GM12873 (cell line): Measurements from ENCODE around the gene LYVE1.

Experiments used
- TF ChIP-seq, protein P1 (sequence below): IDR thresholded peaks from 2 replicates; pipeline ENCODE4 v1.5.1; 2012; ENCODE audit warnings: low read depth, mild to moderate bottlenecking, moderate library complexity, low read length, control low read depth; ENCODE audit not compliant: insufficient read depth; ENCODE audit errors: missing control alignments

Gene LYVE1, protein sequence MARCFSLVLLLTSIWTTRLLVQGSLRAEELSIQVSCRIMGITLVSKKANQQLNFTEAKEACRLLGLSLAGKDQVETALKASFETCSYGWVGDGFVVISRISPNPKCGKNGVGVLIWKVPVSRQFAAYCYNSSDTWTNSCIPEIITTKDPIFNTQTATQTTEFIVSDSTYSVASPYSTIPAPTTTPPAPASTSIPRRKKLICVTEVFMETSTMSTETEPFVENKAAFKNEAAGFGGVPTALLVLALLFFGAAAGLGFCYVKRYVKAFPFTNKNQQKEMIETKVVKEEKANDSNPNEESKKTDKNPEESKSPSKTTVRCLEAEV

GRCh38 chr11:10568486-10568941 is at the start of gene LYVE1:
LYVE1 (minus strand) TSS chr11:10568665; CDS start chr11:10568532, 133 bp downstream.
- TF ChIP-seq, protein P1, sequence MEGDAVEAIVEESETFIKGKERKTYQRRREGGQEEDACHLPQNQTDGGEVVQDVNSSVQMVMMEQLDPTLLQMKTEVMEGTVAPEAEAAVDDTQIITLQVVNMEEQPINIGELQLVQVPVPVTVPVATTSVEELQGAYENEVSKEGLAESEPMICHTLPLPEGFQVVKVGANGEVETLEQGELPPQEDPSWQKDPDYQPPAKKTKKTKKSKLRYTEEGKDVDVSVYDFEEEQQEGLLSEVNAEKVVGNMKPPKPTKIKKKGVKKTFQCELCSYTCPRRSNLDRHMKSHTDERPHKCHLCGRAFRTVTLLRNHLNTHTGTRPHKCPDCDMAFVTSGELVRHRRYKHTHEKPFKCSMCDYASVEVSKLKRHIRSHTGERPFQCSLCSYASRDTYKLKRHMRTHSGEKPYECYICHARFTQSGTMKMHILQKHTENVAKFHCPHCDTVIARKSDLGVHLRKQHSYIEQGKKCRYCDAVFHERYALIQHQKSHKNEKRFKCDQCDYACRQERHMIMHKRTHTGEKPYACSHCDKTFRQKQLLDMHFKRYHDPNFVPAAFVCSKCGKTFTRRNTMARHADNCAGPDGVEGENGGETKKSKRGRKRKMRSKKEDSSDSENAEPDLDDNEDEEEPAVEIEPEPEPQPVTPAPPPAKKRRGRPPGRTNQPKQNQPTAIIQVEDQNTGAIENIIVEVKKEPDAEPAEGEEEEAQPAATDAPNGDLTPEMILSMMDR = no peak

DNA sequence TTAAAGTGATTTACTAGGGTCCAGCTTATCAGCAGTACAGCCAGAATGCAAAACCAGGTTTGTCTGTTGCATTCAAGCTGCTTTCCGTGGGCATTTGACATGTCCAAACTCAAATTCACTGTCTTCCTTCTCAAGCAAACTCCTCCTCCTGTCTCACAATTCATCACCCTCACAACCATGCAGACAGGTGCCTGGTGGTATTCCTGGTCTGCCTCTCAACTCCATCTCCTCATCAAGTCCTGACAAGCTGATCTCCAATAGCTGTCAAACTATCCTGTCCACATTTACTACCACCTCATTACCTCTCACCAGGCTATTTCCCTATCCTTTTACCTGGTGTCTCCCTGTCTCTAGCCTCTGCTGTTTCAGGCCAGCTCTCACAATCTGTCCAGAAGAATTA is 49.1 kb upstream of the LYVE1 start:
- TF ChIP-seq, protein P1 = no peak

- TF ChIP-seq, protein P1 = no peak
Measured at GRCh38 chr11:10611979-10612862, 43.8 kb upstream of the LYVE1 start.

GRCh38 chr11:10609636-10610035 is 41.2 kb upstream of the LYVE1 start:
- TF ChIP-seq, protein P1 = no peak

DNA sequence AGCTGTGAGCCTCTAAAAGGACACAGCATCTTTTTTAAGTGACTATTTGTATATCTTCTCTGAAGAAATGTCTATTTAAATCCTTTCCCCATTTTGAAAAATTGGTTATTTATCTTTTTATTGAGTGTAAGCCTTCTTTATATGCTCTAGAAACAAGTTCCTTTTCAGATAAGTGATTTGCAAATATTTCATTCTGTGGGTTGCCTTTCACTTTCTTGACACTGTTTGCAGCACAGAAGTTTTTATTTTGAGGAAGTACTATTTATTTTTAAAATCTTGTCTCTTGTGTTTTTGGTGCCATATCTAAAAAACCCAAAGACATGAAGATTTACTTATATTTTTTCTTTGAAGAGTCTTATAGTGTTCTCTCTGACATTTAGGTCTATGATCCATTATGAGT is 40.1 kb upstream of the LYVE1 start:
- TF ChIP-seq, protein P1 = no peak

GRCh38 chr11:10607462-10608132 is 39.1 kb upstream of the LYVE1 start:
- TF ChIP-seq, protein P1 = no peak

DNA sequence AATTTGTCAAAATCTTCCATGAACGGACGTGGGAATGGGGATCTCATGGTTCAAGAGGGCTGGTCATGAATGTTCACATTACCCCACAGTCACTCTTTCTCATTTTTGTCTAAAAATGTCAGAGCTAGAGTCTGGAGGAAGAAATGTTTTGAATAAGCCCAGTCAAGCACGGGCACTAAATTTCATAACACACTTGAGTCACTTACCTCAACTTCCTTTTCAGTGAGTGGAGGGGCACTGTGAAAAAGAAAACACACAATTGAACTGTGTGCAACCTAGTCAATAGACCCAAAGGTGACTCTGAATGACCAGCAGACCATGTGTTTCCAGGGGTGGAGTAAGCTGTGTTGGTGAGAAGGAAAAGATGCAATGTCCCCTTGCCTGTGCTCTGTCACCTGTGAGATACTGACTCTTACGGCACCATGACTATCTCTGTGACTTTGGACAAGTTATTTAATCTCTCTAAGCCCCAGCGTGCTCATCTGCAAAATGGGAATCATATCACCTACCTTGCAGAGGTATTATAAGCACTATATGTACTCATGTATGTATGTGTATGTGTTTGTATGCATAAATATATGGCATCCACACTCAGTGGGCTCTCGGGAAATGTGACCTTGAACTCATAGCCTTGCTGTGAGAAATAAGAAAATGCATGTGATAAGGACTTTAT is 38.2 kb upstream of the LYVE1 start:
- TF ChIP-seq, protein P1 = no peak
